K562 (cell line): ENCODE measurements around the gene NABP1. TPM values are rescaled to one million over a fixed set of nuclear protein-coding genes. Genes with fewer than 3 reads are reported as not detected.

Experiments used
- ATAC-seq: fragments of 200-7000 bp; cut with Tn5 transposase; 3 replicates; pipeline ENCODE4 v1.9.1; 2020; ENCODE audit warnings: moderate library complexity
- Bru-seq: library from RNA; stranded (reverse); fragments of 400-500 nt; gene quantifications from one replicate; lab custom pipeline; 2021; lab: Mats Ljungman, UMichigan
- BruChase-seq, 2 experiments: library from RNA; stranded (reverse); fragments of 400-500 nt; gene quantifications; one replicate each; lab custom pipeline; 2021; lab: Mats Ljungman, UMichigan
- BruUV-seq: library from RNA; stranded (reverse); fragments of 400-500 nt; replicated peaks from 2 replicates; lab custom pipeline; 2021; lab: Mats Ljungman, UMichigan
- CTCF ChIA-PET: fragments of 300-600 bp; formaldehyde crosslinking; extraction: SDS; loops from one replicate; lab custom pipeline; 2021; ENCODE audit warnings: low intra/inter-chr PET ratio; lab: Yijun Ruan, JAX
- POLR2A ChIA-PET: fragments of 300-600, 350-650 bp; sonication (Branson Sonifier 250); formaldehyde crosslinking; extraction: SDS; loops from one replicate; lab custom pipeline; 2021; ENCODE audit warnings: antibody characterized with exemption, inconsistent platforms; lab: Yijun Ruan, JAX
- DNase-seq, 4 experiments: peaks; one replicate each; pipeline versions ENCODE4 v3.0.0 to v3.0.0-alpha.2; 2011 to 2018; ENCODE audit warnings: low spot score in 3 of 4, mixed read lengths in 3 of 4; ENCODE audit errors: extremely low read depth in 1 of 4
- FAIRE-seq: peaks from 2 replicates; lab custom pipeline; 2011; peaks lifted over from hg19 to GRCh38; lab: Jason Lieb, UNC
- H2AFZ ChIP-seq: 2 replicates; pipeline ENCODE4 v1.6.0; 2011; ENCODE audit warnings: low read depth, low read length, control low read depth, inconsistent platforms
- H3K27ac ChIP-seq: fragments of 200-600 bp; 3 replicates; pipeline ENCODE4 v1.8.0; 2011; ENCODE audit warnings: low read depth, mild to moderate bottlenecking, control low read depth, inconsistent platforms, low read length, moderate library complexity, mixed read lengths; ENCODE audit errors: extremely low read depth
- H3K27me3 ChIP-seq, 2 experiments: fragments of 300-600 bp in 1 of 2; 2 replicates in 1 of 2; 3 replicates in 1 of 2; pipeline versions ENCODE4 v1.6.0 to v1.8.0; 2011; ENCODE audit warnings: inconsistent platforms in 2 of 2, low read length in 2 of 2, mild to moderate bottlenecking in 1 of 2, mixed read lengths in 1 of 2, moderate library complexity in 1 of 2; ENCODE audit not compliant: control insufficient read depth in 2 of 2, insufficient read depth in 2 of 2
- H3K36me3 ChIP-seq: fragments of 300-600 bp; 3 replicates; pipeline ENCODE4 v1.8.0; 2011; ENCODE audit warnings: mild to moderate bottlenecking, low read length, inconsistent platforms; ENCODE audit not compliant: control insufficient read depth, insufficient read depth
- H3K4me1 ChIP-seq, 2 experiments: fragments of 200-600 bp in 1 of 2; replicated peaks in 1 of 2; 2 replicates in 1 of 2; 3 replicates in 1 of 2; pipeline versions ENCODE4 v1.5.1 to v1.8.0; 2011; ENCODE audit warnings: inconsistent platforms in 2 of 2, low read length in 2 of 2, mild to moderate bottlenecking in 1 of 2, mixed read lengths in 1 of 2, moderate library complexity in 1 of 2; ENCODE audit not compliant: control insufficient read depth in 2 of 2, insufficient read depth in 2 of 2
- H3K4me2 ChIP-seq: 2 replicates; pipeline ENCODE4 v1.6.1; 2011; ENCODE audit warnings: low read length, control low read depth, inconsistent platforms, mixed read lengths; ENCODE audit not compliant: insufficient read depth
- H3K4me3 ChIP-seq: fragments of 200-600 bp; sonication (generic), shearing (Covaris generic); 2 replicates; pipeline ENCODE4 v1.5.1; 2016; ENCODE audit warnings: control low read depth, inconsistent platforms
- H3K79me2 ChIP-seq: fragments of 200-600 bp; 3 replicates; pipeline ENCODE4 v1.8.0; 2011; ENCODE audit warnings: low read length, inconsistent platforms; ENCODE audit not compliant: control insufficient read depth, insufficient read depth
- H3K9ac ChIP-seq, 2 experiments: 2 replicates each; pipeline versions ENCODE4 v1.6.0 to v1.6.1; 2011; ENCODE audit warnings: low read depth in 2 of 2, low read length in 2 of 2, control low read depth in 1 of 2, inconsistent platforms in 1 of 2, mild to moderate bottlenecking in 1 of 2, mixed read lengths in 1 of 2; ENCODE audit not compliant: insufficient read depth in 1 of 2
- H3K9me1 ChIP-seq: one replicate; pipeline ENCODE4 v1.6.0; 2011; ENCODE audit warnings: inconsistent platforms, mild to moderate bottlenecking, low read length, moderate library complexity; ENCODE audit not compliant: control insufficient read depth, insufficient read depth
- H3K9me3 ChIP-seq: replicated peaks from 2 replicates; pipeline ENCODE4 v1.5.1; 2011; ENCODE audit warnings: low read depth, low read length, inconsistent platforms; ENCODE audit not compliant: control insufficient read depth, insufficient read depth
- H4K20me1 ChIP-seq: replicated peaks from 2 replicates; pipeline ENCODE4 v1.6.1; 2011; ENCODE audit warnings: low read length, inconsistent platforms, mixed read lengths; ENCODE audit not compliant: control insufficient read depth, insufficient read depth
- ARID2 ChIP-seq: fragments of 450-650 bp; IDR thresholded peaks from 2 replicates; pipeline ENCODE4 v1.6.1; 2017; ENCODE audit warnings: antibody characterized with exemption, mild to moderate bottlenecking
- ATF1 ChIP-seq, 2 experiments: fragments of 450-650 bp in 1 of 2; IDR thresholded peaks; 2 replicates each; pipeline ENCODE4 v1.6.1; 2016; ENCODE audit warnings: missing compliant biosample characterization in 1 of 2, missing genetic modification characterization in 1 of 2
- FOXK2 ChIP-seq, 2 experiments: fragments of 450-650 bp; IDR thresholded peaks in 1 of 2; conservative IDR thresholded peaks in 1 of 2; 2 replicates each; pipeline ENCODE4 v1.6.1; 2016; ENCODE audit warnings: low read depth in 2 of 2, mild to moderate bottlenecking in 1 of 2
- HDAC1 ChIP-seq, 2 experiments: fragments of 450-650 bp; IDR thresholded peaks; 2 replicates each; pipeline ENCODE4 v1.6.1; 2016 to 2017; ENCODE audit warnings: inconsistent platforms in 1 of 2, mild to moderate bottlenecking in 1 of 2, moderate library complexity in 1 of 2
- HMG20A ChIP-seq: fragments of 450-650 bp; formaldehyde crosslinking; conservative IDR thresholded peaks from 2 replicates; pipeline ENCODE4 v1.4.0; 2020; ENCODE audit warnings: mild to moderate bottlenecking, mixed read lengths
- HSF4 ChIP-seq: fragments of 250-450 bp; sonication (Bioruptor Pico); IDR thresholded peaks from 2 replicates; pipeline ENCODE4 v2.1.2; 2022; ENCODE audit warnings: mild to moderate bottlenecking, moderate library complexity, borderline replicate concordance
- KAT7 ChIP-seq: sonication (generic); formaldehyde crosslinking; IDR thresholded peaks from 2 replicates; pipeline ENCODE4 v1.8.0; 2022; ENCODE audit warnings: missing genetic modification reagents, mild to moderate bottlenecking, borderline replicate concordance
- KDM1A ChIP-seq, 2 experiments: fragments of 450-650 bp; IDR thresholded peaks; 2 replicates each; pipeline ENCODE4 v1.6.1; 2016; ENCODE audit warnings: mild to moderate bottlenecking in 2 of 2
- NCOA2 ChIP-seq, 2 experiments: fragments of 450-650 bp; IDR thresholded peaks; 2 replicates each; pipeline ENCODE4 v1.6.1; 2018; ENCODE audit warnings: mild to moderate bottlenecking in 2 of 2, moderate library complexity in 1 of 2; ENCODE audit not compliant: partially characterized antibody in 2 of 2
- PTBP1 ChIP-seq: fragments of 200-400 bp; formaldehyde crosslinking; IDR thresholded peaks from 2 replicates; pipeline ENCODE4 v1.6.1; 2017; ENCODE audit warnings: low read depth, low read length
- RAD21 ChIP-seq, 2 experiments: fragments of 250-450 bp in 1 of 2; fragments of 450-650 bp in 1 of 2; sonication (Bioruptor Pico) in 1 of 2; formaldehyde crosslinking in 1 of 2; IDR thresholded peaks in 1 of 2; conservative IDR thresholded peaks in 1 of 2; 2 replicates each; pipeline versions ENCODE4 v1.4.0 to v1.8.0; 2020 to 2022; ENCODE audit warnings: mild to moderate bottlenecking in 2 of 2, moderate library complexity in 1 of 2
- XRCC4 ChIP-seq: IDR thresholded peaks from one replicate; pipeline ENCODE4 v1.6.1; 2011; ENCODE audit not compliant: insufficient read depth, insufficient read length; ENCODE audit errors: extremely low read depth
- ZFPM2 ChIP-seq: fragments of 250-450 bp; sonication (Bioruptor Pico); IDR thresholded peaks from 2 replicates; pipeline ENCODE4 v1.5.1; 2022; ENCODE audit warnings: mild to moderate bottlenecking
- ZNF124 ChIP-seq: sonication (generic); formaldehyde crosslinking; IDR thresholded peaks from 2 replicates; pipeline ENCODE4 v1.8.1; 2022; ENCODE audit warnings: missing genetic modification reagents
- ZNF282 ChIP-seq: sonication (generic); formaldehyde crosslinking; IDR thresholded peaks from 2 replicates; pipeline ENCODE4 v1.8.1; 2023; ENCODE audit warnings: missing genetic modification reagents
- WGBS: fragments of 100-300 bp; shearing (Covaris generic); methylation state at CpG from one replicate; pipeline ENCODE4 v1.1.6; 2016; ENCODE audit warnings: low coverage, mixed read lengths; ENCODE audit not compliant: insufficient coverage; ENCODE audit errors: missing lambda C conversion rate; 5-methylcytosine and 5-hydroxymethylcytosine counted together
- in situ Hi-C: fragments of 300-500 bp; cut with MboI; formaldehyde crosslinking; loops from 4 replicates; pipeline ENCODE4 v1.15.0; 2018; ENCODE audit warnings: inconsistent platforms, mixed read lengths
- intact Hi-C: fragments of 100-400 bp; cut with micrococcal nuclease; formaldehyde crosslinking; loops from 2 replicates; pipeline ENCODE4 v1.14.2; 2022
- long read RNA-seq, 3 experiments: library from polyadenylated mRNA in 2 of 3; library from RNA in 1 of 3; unstranded in 2 of 3; stranded (forward) in 1 of 3; transcript quantifications; one replicate each; pipeline ENCODE4 v2.0.0, GENCODE V29; 2019 to 2022
- polyA minus RNA-seq, 3 experiments: library from RNA; depleted of rRNA, polyadenylated mRNA; stranded (reverse); fragments of >200 nt; gene quantifications; 2 replicates each; pipeline ENCODE4 v1.2.3, GENCODE V29; 2011
- polyA plus RNA-seq, 8 experiments: library from polyadenylated mRNA; depleted of rRNA in 4 of 8; stranded (reverse) in 5 of 8; unstranded in 3 of 8; fragments of >200 nt; fragmentation: Nextera tagmentation in 2 of 8; fragmentation: Illumina TruSeq in 1 of 8; extraction: Ambion mirVana in 2 of 8; extraction: Trizol in 1 of 8; gene quantifications; 2 replicates each; pipeline versions ENCODE4 v1.2.1 to v1.2.3, GENCODE V29; 2011 to 2014; ENCODE audit warnings: inconsistent platforms in 1 of 8, missing spikeins in 1 of 8
- total RNA-seq, 7 experiments: library from RNA; depleted of rRNA in 6 of 7; stranded (reverse); fragments of >200 nt in 6 of 7; fragmentation: Illumina TruSeq in 2 of 7; extraction: Trizol in 2 of 7; gene quantifications; 2 replicates each; pipeline versions ENCODE4 v1.2.1 to v1.2.3, GENCODE V29; 2011 to 2021; ENCODE audit warnings: low replicate concordance in 1 of 7

The NABP1 gene
- 68.8 and 169 TPM in 2 replicates for total RNA-seq (2011; cell fraction: chromatin; rRNA removed; ENCODE audit: low replicate concordance)
- 39.4 and 41.1 TPM in 2 replicates for total RNA-seq (2011; cell fraction: nucleolus; rRNA removed)
- 97.2 and 188 TPM in 2 replicates for total RNA-seq (2011; cell fraction: nucleoplasm; rRNA removed)
- total RNA-seq (2014; rRNA removed) (18.6 and 20.2 TPM in 2 replicates), total RNA-seq (2014; rRNA removed; fragmentation: Illumina TruSeq; extraction: Trizol) (31.6 and 35.8 TPM in 2 replicates), total RNA-seq (2015; rRNA removed; fragmentation: Illumina TruSeq; extraction: Trizol) (37.2 and 44.0 TPM in 2 replicates), total RNA-seq (2021) (24.5 and 28.1 TPM in 2 replicates), polyA plus RNA-seq (2011; rRNA removed) (20.5 and 22.2 TPM in 2 replicates), polyA plus RNA-seq (2014; fragmentation: Illumina TruSeq; extraction: Trizol) (15.6 and 17.1 TPM in 2 replicates), polyA plus RNA-seq (2014; fragmentation: Nextera tagmentation; extraction: Ambion mirVana) (10 to 100 TPM; 12.8 to 14.9 TPM), polyA plus RNA-seq (2014; rRNA removed) (13.9 and 15.4 TPM in 2 replicates), polyA minus RNA-seq (2011; rRNA and poly(A)+ RNA removed) (46.2 and 78.7 TPM in 2 replicates), Bru-seq, nascent RNA (percentile 97 among the genes with signal in this experiment), BruChase-seq, experiment 1, labeled RNA remaining after a 2-hour chase (percentile 85 among the genes with signal in this experiment), BruChase-seq, experiment 2, labeled RNA remaining after a 6-hour chase (percentile 80 among the genes with signal in this experiment)
- polyA plus RNA-seq (2011; cell fraction: cytosol; rRNA removed) = 1.8 and 5.1 TPM in 2 replicates
- polyA plus RNA-seq (2011; cell fraction: nucleus; rRNA removed) = 56.5 and 66.5 TPM in 2 replicates
- 10.8 and 12.9 TPM in 2 replicates for polyA plus RNA-seq (2012)
- 11.1 and 11.5 TPM in 2 replicates for polyA minus RNA-seq (2011; cell fraction: cytosol; rRNA and poly(A)+ RNA removed)
- 101 and 194 TPM in 2 replicates for polyA minus RNA-seq (2011; cell fraction: nucleus; rRNA and poly(A)+ RNA removed)
- long read RNA-seq, experiment 1, transcript NABP1-205 (6 exons, 1,878 nt) = major isoform, 15 of 26 reads
- long read RNA-seq, experiment 1, partial matches to known transcripts = 5 of 26 reads
- long read RNA-seq, experiment 1, other reads (novel, unspliced or antisense) = 5 of 26 reads
- long read RNA-seq, experiment 2, partial matches to known transcripts = 0 of 6 reads
- long read RNA-seq, experiment 2, other reads (novel, unspliced or antisense) = 6 of 6 reads
- long read RNA-seq, experiment 3, full-length matches to known transcripts = 10 of 15 reads
- long read RNA-seq, experiment 3, partial matches to known transcripts = 1 of 15 reads
- long read RNA-seq, experiment 3, other reads (novel, unspliced or antisense) = 4 of 15 reads

GRCh38 chr2:191677646-191678436 is at the start of gene NABP1:
Gene NABP1, plus strand, starts transcription at chr2:191678136. Its CDS starts 479 bp downstream, at chr2:191678615.
- Histone ChIP-seq H3K9me3 (0 out of 2 replicates have a peak, but pooled peaks cover 2% of the 10 kb centered on the region), H3K27ac (peak within 1 kb of the TSS; percentile 92), H3K36me3 (peaks cover 22% of the 10 kb centered on the region), H3K4me1 (peaks cover 3 to 17% of the 10 kb centered on the region in 2 experiments), H3K4me3 (peak within 1 kb of the TSS; percentile 64), H3K9me1 (no peaks in the 10 kb centered on the region), H3K9ac (peak within 1 kb of the TSS; percentile 88 to 97), H3K4me2 (peak within 1 kb of the TSS; percentile 90), H3K79me2 (peaks cover 59% of the 10 kb centered on the region), H4K20me1 (no peaks in the 10 kb centered on the region), H3K27me3 (no peaks in the 10 kb centered on the region), H2AFZ (peak within 1 kb of the TSS; percentile 57)
- intact Hi-C loops = loop anchor here (1.0 to 2.0 kb wide), 3 partner anchors 41 to 159 kb away; no protein-coding TSS in a partner anchor
- peak; percentile 75 for FAIRE-seq
- no TSS peak for BruUV-seq
- DNase-seq = peak; percentile 93 to 95 (median 94)
- ChIA-PET CTCF (interaction anchor here (1.1 kb wide), 1 partner anchor 107 kb away, joined by 3 read pairs; no protein-coding TSS in a partner anchor), POLR2A (interaction anchor here (0.6 to 4.8 kb wide), 25 partner anchors 9 to 1215 kb away, joined by 3 to 23 read pairs (median 4); no protein-coding TSS in a partner anchor)
- in situ Hi-C loops = no loop called here
- peak; percentile 80 for ATAC-seq
- WGBS = 0% methylated on average over 28 of the region's 66 CpGs
- no peak for TF ChIP-seq PTBP1
- TF ChIP-seq KDM1A (IDR thresholded peaks at IDR 0.05) = no peak
- TF ChIP-seq ATF1 (CRISPR knock-in tag; IDR thresholded peaks at IDR 0.05) = peak; percentile 58; the same call in 1 of the 2 replicates
- TF ChIP-seq ATF1 (tag; IDR thresholded peaks at IDR 0.05) = peak; percentile 82
- no peak for TF ChIP-seq NCOA2 (IDR thresholded peaks at IDR 0.05; ENCODE audit: partially characterized antibody in 2 of 2)
- no peak for TF ChIP-seq ZFPM2 (CRISPR knock-in tag)
- peak; percentile 32; the same call in 1 of the 2 replicates for TF ChIP-seq ARID2
- no peak; a peak in 1 of 4 replicates for TF ChIP-seq FOXK2 (conservative IDR thresholded peaks at IDR 0.05 in 1 of 2, IDR thresholded peaks at IDR 0.05 in 1 of 2; ENCODE audit: low read depth in 2 of 2)
- peak in 1 of 2 experiments; percentile 28; a peak in 1 of 4 replicates for TF ChIP-seq HDAC1 (IDR thresholded peaks at IDR 0.05)
- no peak for TF ChIP-seq ZNF282 (CRISPR knock-in tag)
- TF ChIP-seq RAD21 (CRISPR knock-in tag; conservative IDR thresholded peaks at IDR 0.05 in 1 of 2, IDR thresholded peaks at IDR 0.05 in 1 of 2) = 0 out of 4 replicates have a peak, but pooled peaks of 1 of the 2 experiments have one; percentile 7
- TF ChIP-seq HMG20A (CRISPR knock-in tag) = no peak
- no peak for TF ChIP-seq XRCC4
- TF ChIP-seq ZNF124 = no peak
- TF ChIP-seq KAT7 (CRISPR knock-in tag) = peak; percentile 33; the same call in 1 of the 2 replicates
- no peak for TF ChIP-seq HSF4 (CRISPR knock-in tag)
